K562 (cell line): ENCODE results near the gene FAM53C. TPM values are rescaled to one million over a fixed set of nuclear protein-coding genes. Genes with fewer than 3 reads are reported as not detected.

Experiments used
- ARID1B ChIP-seq: fragments of 450-650 bp; IDR thresholded peaks from 2 replicates; pipeline ENCODE4 v1.6.1; 2016; ENCODE audit warnings: antibody characterized with exemption, mild to moderate bottlenecking, inconsistent platforms
- CHCHD3 ChIP-seq: fragments of 250-450 bp; sonication (Bioruptor Pico); IDR thresholded peaks from 2 replicates; pipeline ENCODE4 v2.1.2; 2022; ENCODE audit warnings: mild to moderate bottlenecking
- FOXK1 ChIP-seq: sonication (generic); formaldehyde crosslinking; IDR thresholded peaks from 2 replicates; pipeline ENCODE4 v1.8.0; 2022; ENCODE audit warnings: missing genetic modification reagents, mild to moderate bottlenecking, borderline replicate concordance
- MCM2 ChIP-seq: fragments of 450-650 bp; IDR thresholded peaks from 2 replicates; pipeline ENCODE4 v1.6.1; 2017; ENCODE audit warnings: low read depth, mild to moderate bottlenecking
- PHF21A ChIP-seq: fragments of 450-650 bp; IDR thresholded peaks from 2 replicates; pipeline ENCODE4 v1.6.1; 2017; ENCODE audit warnings: low read depth, borderline replicate concordance
- REST ChIP-seq, 2 experiments: fragments of 450-650 bp; formaldehyde crosslinking in 1 of 2; IDR thresholded peaks; 2 replicates each; pipeline versions ENCODE4 v1.4.0 to v1.6.1; 2014 to 2020; ENCODE audit warnings: mild to moderate bottlenecking in 2 of 2, borderline replicate concordance in 1 of 2, low read depth in 1 of 2
- SIRT6 ChIP-seq: IDR thresholded peaks from one replicate; pipeline ENCODE4 v1.6.1; 2012; ENCODE audit warnings: low read depth, mild to moderate bottlenecking, control low read depth, inconsistent platforms, low read length, moderate library complexity
- ZBTB2 ChIP-seq: fragments of 450-650 bp; IDR thresholded peaks from 2 replicates; pipeline ENCODE4 v1.6.1; 2016; ENCODE audit warnings: antibody characterized with exemption
- ZNF316 ChIP-seq: fragments of 450-650 bp; IDR thresholded peaks from 2 replicates; pipeline ENCODE4 v1.6.1; 2016
- ZNF398 ChIP-seq: fragments of 250-450 bp; sonication (Bioruptor Pico); IDR thresholded peaks from 2 replicates; pipeline ENCODE4 v1.8.0; 2021; ENCODE audit warnings: moderate library complexity, mild to moderate bottlenecking, inconsistent platforms
- ZNF589 ChIP-seq: fragments of 200-800 bp; sonication (Bioruptor generic); IDR thresholded peaks from 2 replicates; pipeline ENCODE4 v1.6.1; 2016; ENCODE audit warnings: low read depth, missing genetic modification characterization, missing compliant biosample characterization
- polyA plus RNA-seq, 8 experiments: library from polyadenylated mRNA; depleted of rRNA in 4 of 8; stranded (reverse) in 5 of 8; unstranded in 3 of 8; fragments of >200 nt; fragmentation: Nextera tagmentation in 2 of 8; fragmentation: Illumina TruSeq in 1 of 8; extraction: Ambion mirVana in 2 of 8; extraction: Trizol in 1 of 8; gene quantifications; 2 replicates each; pipeline versions ENCODE4 v1.2.1 to v1.2.3, GENCODE V29; 2011 to 2014; ENCODE audit warnings: inconsistent platforms in 1 of 8, missing spikeins in 1 of 8
- total RNA-seq, 7 experiments: library from RNA; depleted of rRNA in 6 of 7; stranded (reverse); fragments of >200 nt in 6 of 7; fragmentation: Illumina TruSeq in 2 of 7; extraction: Trizol in 2 of 7; gene quantifications; 2 replicates each; pipeline versions ENCODE4 v1.2.1 to v1.2.3, GENCODE V29; 2011 to 2021; ENCODE audit warnings: low replicate concordance in 1 of 7

The FAM53C gene
- total and polyA plus RNA-seq, 9 of the 15 experiments (the other 6 are each of a cell fraction or from before 2014, with no cell fraction given), result 9.7 to 38.5 (median 25.2) TPM

- TF ChIP-seq ZNF589 (CRISPR knock-in tag), result peak; percentile 65; the same call in 1 of the 2 replicates
- no peak for TF ChIP-seq ZNF398
- no peak for TF ChIP-seq REST (IDR thresholded peaks at IDR 0.05; ENCODE audit: borderline replicate concordance)
- no peak for TF ChIP-seq REST (CRISPR knock-in tag; IDR thresholded peaks at IDR 0.05; ENCODE audit: low read depth)
- TF ChIP-seq FOXK1 (CRISPR knock-in tag), result no peak
- TF ChIP-seq ZNF316, result no peak
- no peak for TF ChIP-seq CHCHD3 (CRISPR knock-in tag)
- peak; percentile 46; the same call in 1 of the 2 replicates for TF ChIP-seq ARID1B
- peak; percentile 71; the same call in 1 of the 2 replicates for TF ChIP-seq PHF21A
- TF ChIP-seq ZBTB2, result no peak
- no peak for TF ChIP-seq MCM2
- TF ChIP-seq SIRT6, result no peak
Measured at GRCh38 chr5:138336952-138337684, 948 bp upstream of the FAM53C start (continued).
